AG09309 (cell line): ENCODE measurements around the gene GPATCH3.

Source experiments
- DNase-seq: peaks from one replicate; pipeline ENCODE4 v3.0.0-alpha.2; 2010; ENCODE audit warnings: low read depth
- H3K4me3 ChIP-seq: 2 replicates; pipeline ENCODE4 v1.5.1; 2011; ENCODE audit warnings: mild to moderate bottlenecking, low read depth, low read length, moderate library complexity; ENCODE audit not compliant: control insufficient read depth
- TF ChIP-seq, protein P1 (sequence below): IDR thresholded peaks from 2 replicates; pipeline ENCODE4 v1.5.1; 2011; ENCODE audit warnings: mild to moderate bottlenecking, low read depth, low read length, inconsistent platforms; ENCODE audit not compliant: insufficient read depth, control insufficient read depth; ENCODE audit errors: missing control alignments

GPATCH3 gene

DNA sequence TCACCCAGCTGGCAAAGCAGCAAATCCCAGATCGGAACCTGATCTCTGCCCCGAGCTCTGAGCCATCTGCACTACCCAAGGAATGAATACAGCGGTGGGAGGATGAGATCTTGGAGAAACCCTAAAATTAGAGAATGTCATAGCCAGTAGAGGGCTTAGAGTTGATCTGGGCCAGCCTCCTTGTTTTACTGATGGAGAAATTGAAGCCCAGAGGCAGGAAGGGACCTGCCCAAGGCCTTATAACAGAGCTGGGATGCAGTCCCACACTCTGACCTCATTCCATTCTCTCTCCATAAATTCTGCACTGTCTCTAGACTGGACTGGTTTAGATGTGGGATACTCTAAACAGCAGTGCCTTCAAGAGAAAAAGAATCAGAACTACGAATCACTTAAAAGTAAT, 42.1 kb downstream of the GPATCH3 start:
- no peak overlapping the region for H3K4me3 ChIP-seq
- DNase-seq: no peak
- TF ChIP-seq, protein P1, sequence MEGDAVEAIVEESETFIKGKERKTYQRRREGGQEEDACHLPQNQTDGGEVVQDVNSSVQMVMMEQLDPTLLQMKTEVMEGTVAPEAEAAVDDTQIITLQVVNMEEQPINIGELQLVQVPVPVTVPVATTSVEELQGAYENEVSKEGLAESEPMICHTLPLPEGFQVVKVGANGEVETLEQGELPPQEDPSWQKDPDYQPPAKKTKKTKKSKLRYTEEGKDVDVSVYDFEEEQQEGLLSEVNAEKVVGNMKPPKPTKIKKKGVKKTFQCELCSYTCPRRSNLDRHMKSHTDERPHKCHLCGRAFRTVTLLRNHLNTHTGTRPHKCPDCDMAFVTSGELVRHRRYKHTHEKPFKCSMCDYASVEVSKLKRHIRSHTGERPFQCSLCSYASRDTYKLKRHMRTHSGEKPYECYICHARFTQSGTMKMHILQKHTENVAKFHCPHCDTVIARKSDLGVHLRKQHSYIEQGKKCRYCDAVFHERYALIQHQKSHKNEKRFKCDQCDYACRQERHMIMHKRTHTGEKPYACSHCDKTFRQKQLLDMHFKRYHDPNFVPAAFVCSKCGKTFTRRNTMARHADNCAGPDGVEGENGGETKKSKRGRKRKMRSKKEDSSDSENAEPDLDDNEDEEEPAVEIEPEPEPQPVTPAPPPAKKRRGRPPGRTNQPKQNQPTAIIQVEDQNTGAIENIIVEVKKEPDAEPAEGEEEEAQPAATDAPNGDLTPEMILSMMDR: no peak

DNA sequence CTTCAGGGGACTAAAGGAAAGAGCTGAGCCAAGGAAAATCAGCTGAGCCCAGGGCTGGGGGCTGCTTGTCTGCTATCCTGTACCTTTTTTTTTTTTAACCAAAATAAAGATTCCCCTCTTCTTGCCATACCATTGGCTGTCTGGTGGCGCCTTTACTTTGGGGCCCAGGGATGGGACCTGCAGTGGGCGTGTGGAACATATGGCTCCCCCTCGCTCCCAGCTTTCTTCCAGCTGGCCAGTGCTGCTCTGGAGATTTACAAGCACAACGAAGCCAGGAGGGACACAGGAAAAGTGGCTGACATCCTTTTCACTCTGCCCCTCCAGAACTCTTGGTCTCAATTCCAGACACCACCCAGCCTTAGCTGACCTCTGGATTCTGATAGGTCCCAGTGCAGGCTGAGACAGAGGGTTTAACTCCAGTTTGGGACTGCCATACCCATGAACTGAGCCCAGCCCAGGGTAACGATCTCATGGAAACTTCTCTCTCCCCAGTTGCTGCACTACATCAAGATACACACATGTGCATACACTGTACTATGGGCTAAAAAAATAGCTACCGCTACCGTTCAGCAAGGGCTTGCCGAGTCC, 42.7 kb downstream of the GPATCH3 start:
- TF ChIP-seq, protein P1: no peak

DNA sequence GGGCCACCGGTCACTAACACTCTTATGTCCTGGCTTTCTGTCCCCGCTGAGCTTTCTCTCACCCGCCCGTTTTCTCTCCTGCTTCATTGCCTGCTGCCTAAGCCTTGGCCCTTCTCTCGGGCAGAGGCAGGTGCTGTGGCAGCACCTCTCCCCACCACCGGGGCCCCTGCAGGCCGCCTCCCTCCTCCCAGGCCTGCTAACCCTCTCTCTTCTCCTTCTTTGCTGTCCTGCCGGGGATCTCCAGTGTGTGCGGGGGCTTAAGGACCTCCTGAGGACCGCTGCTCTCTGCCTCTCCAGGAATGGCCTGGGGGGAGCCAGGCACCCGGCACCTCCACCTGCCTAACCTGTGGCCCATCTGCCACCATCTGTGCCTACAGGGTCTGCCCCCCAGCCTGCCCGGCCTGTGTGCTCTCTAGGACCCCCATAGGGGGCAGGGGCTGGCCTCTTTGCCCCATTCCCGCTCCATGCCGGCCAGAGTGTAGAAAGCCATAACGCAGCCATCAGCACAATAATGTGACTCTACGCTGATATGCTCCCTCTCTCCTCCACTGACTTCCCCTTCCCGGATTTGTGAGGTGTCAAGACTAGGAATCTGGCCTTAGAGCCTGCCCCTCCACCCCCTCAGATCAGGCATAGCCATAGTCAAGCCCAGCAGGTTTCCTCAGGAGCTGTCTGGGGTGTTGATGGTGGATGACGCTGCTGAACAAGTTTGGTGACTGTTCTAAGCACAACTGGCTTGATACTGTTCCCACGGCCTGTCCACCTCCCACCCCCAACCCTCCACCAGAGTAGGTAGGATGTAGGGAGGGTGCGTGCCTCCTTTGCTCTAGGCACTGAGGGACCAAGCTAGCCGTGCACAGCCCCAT, 43.4 kb downstream of the GPATCH3 start:
- TF ChIP-seq, protein P1: no peak
- DNase-seq: no peak
- no peak overlapping the region for H3K4me3 ChIP-seq

More for the DNA sequence above, 42.7 kb downstream of the GPATCH3 start:
- DNase-seq: no peak
- no peak overlapping the region for H3K4me3 ChIP-seq

DNA sequence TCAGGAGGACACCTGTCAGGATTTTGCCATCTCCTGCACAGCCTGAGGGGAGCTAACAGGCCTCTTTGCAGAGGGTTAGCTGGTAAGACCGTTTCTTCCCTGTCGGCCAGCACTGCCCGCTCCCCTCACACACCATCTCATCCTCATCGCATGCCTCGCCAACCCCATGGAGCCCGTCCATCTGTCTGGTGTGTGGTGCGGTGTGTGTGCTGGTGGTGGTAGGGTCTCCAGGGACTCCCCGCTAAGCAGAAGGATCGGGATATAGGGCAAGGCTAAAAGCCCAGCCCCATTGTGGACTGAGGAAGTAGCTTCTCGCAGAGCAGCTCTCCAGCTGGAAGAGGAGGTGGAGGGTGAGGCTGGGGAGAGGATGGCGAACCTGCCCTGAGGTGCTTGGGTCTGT, 44.1 kb downstream of the GPATCH3 start:
- DNase-seq: no peak
- no peak overlapping the region for H3K4me3 ChIP-seq
- TF ChIP-seq, protein P1: no peak

DNA sequence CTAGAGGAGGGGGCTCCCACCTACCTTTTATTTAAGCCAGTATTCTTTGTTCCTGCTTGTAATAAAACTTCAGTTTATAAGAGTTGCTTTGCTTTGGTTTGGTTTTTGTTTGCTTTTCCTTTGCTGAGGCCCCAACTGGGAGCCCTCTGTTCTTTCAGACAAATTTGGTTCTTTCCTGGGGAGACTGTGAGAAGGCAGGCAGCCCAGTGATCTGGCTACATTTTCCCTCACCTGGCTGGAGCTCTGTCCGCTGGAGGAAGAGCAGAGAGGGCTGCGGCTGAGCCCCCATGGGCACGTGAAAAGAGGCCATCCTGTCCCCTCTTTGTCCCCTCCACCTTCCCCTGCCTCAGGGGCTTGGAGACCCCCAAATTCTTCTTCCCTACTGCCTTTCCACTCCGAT, 44.6 kb downstream of the GPATCH3 start:
- no peak for DNase-seq
- H3K4me3 ChIP-seq: no peak overlapping the region
- TF ChIP-seq, protein P1: no peak

DNA sequence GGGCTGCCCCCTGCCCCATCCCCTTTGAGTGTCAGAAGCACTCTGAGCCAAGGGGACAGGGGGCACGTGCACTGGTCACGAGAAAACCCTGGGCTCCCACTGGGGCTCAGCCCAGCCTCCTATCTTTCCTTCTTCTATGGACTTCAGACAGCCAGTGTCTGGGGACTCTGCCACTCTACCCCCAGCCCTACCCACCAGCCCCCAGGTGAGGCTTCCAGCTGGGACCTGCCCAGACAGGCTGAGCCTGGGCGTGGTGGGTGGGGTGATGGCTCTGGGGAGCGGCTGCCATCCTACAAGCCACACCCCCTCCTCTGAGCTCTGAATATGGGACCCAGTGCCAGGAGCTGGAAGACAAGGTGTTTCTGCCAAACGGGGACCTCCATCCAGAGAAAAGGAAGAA, 45.4 kb downstream of the GPATCH3 start:
- TF ChIP-seq, protein P1: no peak
- H3K4me3 ChIP-seq: no peak overlapping the region
- DNase-seq: no peak

DNA sequence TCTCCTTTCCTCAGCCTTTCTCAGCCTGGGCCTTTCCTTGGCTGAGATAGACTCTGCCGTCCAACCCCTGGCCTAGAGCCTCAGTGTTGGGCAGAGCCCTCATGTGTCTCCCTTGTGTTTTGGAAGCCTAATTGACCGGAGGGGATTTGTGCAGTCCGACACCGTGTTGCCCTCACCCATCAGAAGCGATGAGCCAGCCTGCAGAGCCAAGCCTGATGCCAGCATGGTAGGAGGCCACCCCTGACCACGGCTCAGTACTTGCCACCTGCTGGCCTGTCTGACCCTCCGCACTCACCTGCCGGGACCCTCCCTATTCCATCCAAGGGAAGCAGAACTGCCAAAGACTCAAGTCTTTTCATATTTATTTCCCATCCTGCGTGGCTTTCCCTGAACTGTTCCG, 46.7 kb downstream of the GPATCH3 start:
- H3K4me3 ChIP-seq: no peak overlapping the region
- TF ChIP-seq, protein P1: no peak
- no peak for DNase-seq
